HepG2 (cell line): ENCODE data around the gene MACROD2. TPM values are rescaled to one million over a fixed set of nuclear protein-coding genes. Genes with fewer than 3 reads are reported as not detected.

ENCODE experiments used
- ATAC-seq: fragments of 200-7000 bp; cut with Tn5 transposase; 3 replicates; pipeline ENCODE4 v1.9.1; 2020; ENCODE audit warnings: mild to moderate bottlenecking, moderate library complexity
- BruUV-seq: library from RNA; stranded (reverse); fragments of 400-500 nt; replicated peaks from 2 replicates; lab custom pipeline; 2021; lab: Mats Ljungman, UMichigan
- CTCF ChIA-PET: fragments of 300-600 bp; formaldehyde crosslinking; extraction: SDS; loops from one replicate; lab custom pipeline; 2021; ENCODE audit warnings: low total read pairs, inconsistent platforms, low intra/inter-chr PET ratio; lab: Yijun Ruan, JAX
- POLR2A ChIA-PET: fragments of 350-600 bp; sonication (Branson Sonifier 250); formaldehyde crosslinking; loops from one replicate; lab custom pipeline; 2020; ENCODE audit warnings: antibody characterized with exemption, inconsistent platforms; lab: Yijun Ruan, JAX
- DNase-seq: peaks from one replicate; pipeline ENCODE4 v3.0.0-alpha.2; 2015; ENCODE audit warnings: low spot score
- FAIRE-seq: peaks from 3 replicates; lab custom pipeline; 2011; peaks lifted over from hg19 to GRCh38; lab: Jason Lieb, UNC
- H2AFZ ChIP-seq: one replicate; pipeline ENCODE4 v1.6.1; 2011; ENCODE audit warnings: low read length, inconsistent platforms
- H3K27ac ChIP-seq: fragments of 300-600 bp; 3 replicates; pipeline ENCODE4 v1.8.0; 2011; ENCODE audit warnings: mixed run types, mild to moderate bottlenecking, mixed read lengths, low read length, inconsistent platforms; ENCODE audit not compliant: insufficient read depth; ENCODE audit errors: extremely low read length
- H3K27me3 ChIP-seq, 2 experiments: fragments of 200-600 bp in 1 of 2; 2 replicates in 1 of 2; 3 replicates in 1 of 2; pipeline versions ENCODE4 v1.6.0 to v1.8.0; 2011; ENCODE audit warnings: low read length in 2 of 2, mild to moderate bottlenecking in 2 of 2, moderate library complexity in 2 of 2, inconsistent platforms in 1 of 2; ENCODE audit not compliant: insufficient read depth in 2 of 2, control insufficient read depth in 1 of 2
- H3K36me3 ChIP-seq, 2 experiments: fragments of 200-600 bp in 1 of 2; replicated peaks in 1 of 2; 2 replicates in 1 of 2; 3 replicates in 1 of 2; pipeline versions ENCODE4 v1.5.1 to v1.8.0; 2011; ENCODE audit warnings: low read length in 2 of 2, inconsistent platforms in 1 of 2; ENCODE audit not compliant: insufficient read depth in 2 of 2, control insufficient read depth in 1 of 2
- H3K4me1 ChIP-seq: 2 replicates; pipeline ENCODE4 v1.5.1; 2012; ENCODE audit warnings: low read length, inconsistent platforms; ENCODE audit not compliant: insufficient read depth
- H3K4me2 ChIP-seq: 2 replicates; pipeline ENCODE4 v1.6.0; 2011; ENCODE audit warnings: low read depth, low read length, inconsistent platforms
- H3K4me3 ChIP-seq, 3 experiments: fragments of 200-600 bp in 1 of 3; sonication (generic), shearing (Covaris generic) in 1 of 3; replicated peaks in 1 of 3; 2 replicates each; pipeline ENCODE4 v1.5.1; 2011 to 2016; ENCODE audit warnings: low read length in 3 of 3, inconsistent platforms in 2 of 3, low read depth in 2 of 3, mild to moderate bottlenecking in 2 of 3, control low read depth in 1 of 3, mixed read lengths in 1 of 3; ENCODE audit not compliant: insufficient read depth in 1 of 3
- H3K79me2 ChIP-seq: one replicate; pipeline ENCODE4 v1.6.1; 2011; ENCODE audit warnings: low read length, inconsistent platforms; ENCODE audit not compliant: insufficient read depth
- H3K9ac ChIP-seq: 2 replicates; pipeline ENCODE4 v1.6.0; 2011; ENCODE audit warnings: mild to moderate bottlenecking, low read depth, low read length, inconsistent platforms; ENCODE audit not compliant: insufficient read depth
- H3K9me3 ChIP-seq: 2 replicates; pipeline ENCODE4 v1.5.1; 2012; ENCODE audit warnings: mild to moderate bottlenecking, low read length
- H4K20me1 ChIP-seq: 2 replicates; pipeline ENCODE4 v1.6.0; 2011; ENCODE audit warnings: inconsistent platforms, mild to moderate bottlenecking, low read length, moderate library complexity; ENCODE audit not compliant: insufficient read depth
- ELF1 ChIP-seq: sonication (generic); formaldehyde crosslinking; IDR thresholded peaks from 2 replicates; pipeline ENCODE4 v1.4.0; 2020; ENCODE audit warnings: missing genetic modification reagents
- ETV6 ChIP-seq: sonication (generic); formaldehyde crosslinking; conservative IDR thresholded peaks from 2 replicates; pipeline ENCODE4 v1.4.0; 2020; ENCODE audit warnings: missing genetic modification reagents
- FOXK2 ChIP-seq: fragments of 450-650 bp; IDR thresholded peaks from 2 replicates; pipeline ENCODE4 v1.6.1; 2016
- FUBP1 ChIP-seq: sonication (generic); formaldehyde crosslinking; IDR thresholded peaks from 2 replicates; pipeline ENCODE4 v1.5.1; 2020; ENCODE audit warnings: missing genetic modification reagents, mild to moderate bottlenecking, borderline replicate concordance
- HINFP ChIP-seq: sonication (generic); formaldehyde crosslinking; IDR thresholded peaks from 2 replicates; pipeline ENCODE4 v1.4.0; 2020; ENCODE audit warnings: low read depth, mild to moderate bottlenecking, missing genetic modification reagents
- MNT ChIP-seq: fragments of 450-650 bp; IDR thresholded peaks from 2 replicates; pipeline ENCODE4 v1.6.1; 2016
- NCOA2 ChIP-seq: sonication (generic); formaldehyde crosslinking; IDR thresholded peaks from 2 replicates; pipeline ENCODE4 v1.8.0; 2022; ENCODE audit warnings: inconsistent platforms
- RNF2 ChIP-seq: fragments of 450-650 bp; conservative IDR thresholded peaks from 2 replicates; pipeline ENCODE4 v1.6.1; 2016; ENCODE audit warnings: low read depth
- SRSF4 ChIP-seq: fragments of 200-400 bp; formaldehyde crosslinking; IDR thresholded peaks from one replicate; pipeline ENCODE4 v1.6.1; 2018; ENCODE audit warnings: mild to moderate bottlenecking, low read depth, low read length, moderate library complexity; ENCODE audit not compliant: poor library complexity, severe bottlenecking
- ZBTB37 ChIP-seq: sonication (generic); formaldehyde crosslinking; IDR thresholded peaks from 2 replicates; pipeline ENCODE4 v1.4.0; 2020; ENCODE audit warnings: mild to moderate bottlenecking, missing genetic modification reagents
- ZNF225 ChIP-seq: sonication (generic); formaldehyde crosslinking; IDR thresholded peaks from 2 replicates; pipeline ENCODE4 v1.4.0; 2020; ENCODE audit warnings: mild to moderate bottlenecking, missing genetic modification reagents
- ZNF282 ChIP-seq: fragments of 450-650 bp; IDR thresholded peaks from 2 replicates; pipeline ENCODE4 v1.6.1; 2018; ENCODE audit not compliant: partially characterized antibody
- ZNF772 ChIP-seq: sonication (generic); formaldehyde crosslinking; IDR thresholded peaks from 2 replicates; pipeline ENCODE4 v1.5.0; 2020; ENCODE audit warnings: mild to moderate bottlenecking, missing genetic modification reagents
- WGBS: methylation state at CpG from one replicate; pipeline ENCODE4 v1.1.6; 2017; ENCODE audit warnings: low lambda C conversion rate; 5-methylcytosine and 5-hydroxymethylcytosine counted together
- in situ Hi-C: cut with HindIII; loops from 2 replicates; pipeline ENCODE4 v1.10.0; 2017; ENCODE audit warnings: low pct_unique_long_range_greater_than_20kb; ENCODE audit not compliant: extremely low pct_ligation_motif_present
- intact Hi-C: fragments of 100-400 bp; cut with micrococcal nuclease; formaldehyde crosslinking; loops from one replicate; pipeline ENCODE4 v1.10.0; 2022; ENCODE audit not compliant: unreplicated experiment
- polyA plus RNA-seq, 8 experiments: library from polyadenylated mRNA; depleted of rRNA in 3 of 8; stranded (reverse) in 7 of 8; unstranded in 1 of 8; fragments of >200 nt; fragmentation: Illumina TruSeq in 4 of 8; extraction: Trizol in 4 of 8; gene quantifications; 2 replicates each; pipeline versions ENCODE4 v1.2.1 to v1.2.3, GENCODE V29; 2011 to 2016; ENCODE audit warnings: low read depth in 4 of 8, missing spikeins in 1 of 8, mixed read lengths in 1 of 8; ENCODE audit not compliant: insufficient read depth in 1 of 8
- total RNA-seq, 5 experiments: library from RNA; depleted of rRNA; stranded (reverse); fragments of >200 nt; fragmentation: Illumina TruSeq; extraction: Trizol; gene quantifications; 2 replicates each; pipeline ENCODE4 v1.2.3, GENCODE V29; 2016; ENCODE audit warnings: low read depth in 1 of 5

Gene MACROD2
- total and polyA plus RNA-seq, 2 of the 13 experiments (the other 11 are each of a cell fraction or from before 2014, with no cell fraction given) = 0.13 to 0.51 TPM

- H3K4me1 ChIP-seq = peaks cover 10% of the 10 kb centered on the region
- H3K36me3 ChIP-seq = no peaks in the 10 kb centered on the region
- in situ Hi-C loops (no loop called here), intact Hi-C loops (no loop called here)
- H3K9ac ChIP-seq = no peak overlapping the region
- H3K4me3 ChIP-seq = no peak overlapping the region
- H3K4me2 ChIP-seq = no peak overlapping the region
- DNase-seq (no peak), FAIRE-seq (no peak), ATAC-seq (no peak)
- TF ChIP-seq SRSF4 (no peak), RNF2 (no peak), ZNF282 (no peak), MNT (peak; percentile 93), NCOA2 (no peak), ETV6 (CRISPR knock-in tag) (no peak)
- 74% methylated on average over 9 of the region's 9 CpGs for WGBS
- BruUV-seq = no TSS peak
- ChIA-PET CTCF (no interaction called here), POLR2A (no interaction called here)
- H4K20me1 ChIP-seq = no peaks in the 10 kb centered on the region
- no peaks in the 10 kb centered on the region for H3K27me3 ChIP-seq
- H3K27ac ChIP-seq = no peak overlapping the region
- peaks cover 8% of the 10 kb centered on the region; the same call in 1 of the 2 replicates for H3K9me3 ChIP-seq
- no peaks in the 10 kb centered on the region for H3K79me2 ChIP-seq
- no peak overlapping the region for H2AFZ ChIP-seq
Observed at GRCh38 chr20:15020845-15021244, 1025.5 kb downstream of the MACROD2 start.

GRCh38 chr20:15022921-15023320 lies 1027.6 kb downstream of the MACROD2 start:
- no peak overlapping the region for H2AFZ ChIP-seq
- H3K9me3 ChIP-seq = peaks cover 8% of the 10 kb centered on the region; the same call in 1 of the 2 replicates
- no peaks in the 10 kb centered on the region for H3K36me3 ChIP-seq
- no peaks in the 10 kb centered on the region for H3K79me2 ChIP-seq
- ATAC-seq = no peak
- no peak overlapping the region for H3K4me2 ChIP-seq
- ChIA-PET POLR2A (no interaction called here), CTCF (no interaction called here)
- DNase-seq = no peak
- FAIRE-seq = no peak
- no peaks in the 10 kb centered on the region for H3K4me1 ChIP-seq
- no peak overlapping the region for H3K4me3 ChIP-seq
- no peak overlapping the region for H3K9ac ChIP-seq
- BruUV-seq = no TSS peak
- H4K20me1 ChIP-seq = no peaks in the 10 kb centered on the region
- H3K27ac ChIP-seq = no peak overlapping the region
- in situ Hi-C loops = no loop called here
- no peaks in the 10 kb centered on the region for H3K27me3 ChIP-seq
- intact Hi-C loops = no loop called here
- no peak for TF ChIP-seq FOXK2
- no peak for TF ChIP-seq ZNF772
- TF ChIP-seq ZBTB37 (CRISPR knock-in tag) = no peak
- TF ChIP-seq ELF1 (CRISPR knock-in tag) = no peak
- no peak for TF ChIP-seq ZNF225
- TF ChIP-seq HINFP (CRISPR knock-in tag) = no peak
- TF ChIP-seq FUBP1 (CRISPR knock-in tag) = no peak
